Osteocyte (in vitro differentiated cells): ENCODE measurements around the gene CCNYL1. TPM values are rescaled to one million over a fixed set of nuclear protein-coding genes. Genes with fewer than 3 reads are reported as not detected.
"Not testable (repeated sequence)": the region's sequence is repeated elsewhere in the genome, so short reads cannot be mapped to it uniquely, and the experiment has no call there.

Experiments used
- DNase-seq: peaks from one replicate; pipeline ENCODE4 v3.0.0; 2021; ENCODE audit warnings: mixed read lengths; ENCODE audit not compliant: unreplicated experiment; ENCODE audit errors: extremely low spot score
- H3K27ac Mint-ChIP-seq: one replicate; pipeline ENCODE4 v1.8.0; 2021; ENCODE audit warnings: mild to moderate bottlenecking, mixed read lengths; ENCODE audit not compliant: unreplicated experiment
- H3K27me3 Mint-ChIP-seq: one replicate; pipeline ENCODE4 v1.8.0; 2021; ENCODE audit warnings: mixed read lengths; ENCODE audit not compliant: unreplicated experiment
- H3K36me3 Mint-ChIP-seq: one replicate; pipeline ENCODE4 v1.8.0; 2021; ENCODE audit warnings: mixed read lengths; ENCODE audit not compliant: unreplicated experiment
- H3K4me1 Mint-ChIP-seq: one replicate; pipeline ENCODE4 v1.8.0; 2021; ENCODE audit warnings: mixed read lengths; ENCODE audit not compliant: unreplicated experiment
- H3K4me3 Mint-ChIP-seq: one replicate; pipeline ENCODE4 v1.8.0; 2021; ENCODE audit warnings: mild to moderate bottlenecking, moderate library complexity, mixed read lengths; ENCODE audit not compliant: unreplicated experiment
- H3K9me3 Mint-ChIP-seq: one replicate; pipeline ENCODE4 v1.8.0; 2021; ENCODE audit warnings: mixed read lengths; ENCODE audit not compliant: unreplicated experiment
- total RNA-seq: library from RNA; stranded (reverse); gene quantifications from 2 replicates; pipeline ENCODE4 v1.2.1, GENCODE V29; 2021
- TF ChIP-seq, protein P1 (sequence below): fragments of 200-600 bp; sonication (generic); IDR thresholded peaks from 2 replicates; pipeline ENCODE4 v1.5.0; 2021; ENCODE audit warnings: antibody characterized with exemption, mild to moderate bottlenecking, moderate library complexity

Gene CCNYL1
- total RNA-seq, 1 donor from 2014 or later = 16.8 TPM

DNA sequence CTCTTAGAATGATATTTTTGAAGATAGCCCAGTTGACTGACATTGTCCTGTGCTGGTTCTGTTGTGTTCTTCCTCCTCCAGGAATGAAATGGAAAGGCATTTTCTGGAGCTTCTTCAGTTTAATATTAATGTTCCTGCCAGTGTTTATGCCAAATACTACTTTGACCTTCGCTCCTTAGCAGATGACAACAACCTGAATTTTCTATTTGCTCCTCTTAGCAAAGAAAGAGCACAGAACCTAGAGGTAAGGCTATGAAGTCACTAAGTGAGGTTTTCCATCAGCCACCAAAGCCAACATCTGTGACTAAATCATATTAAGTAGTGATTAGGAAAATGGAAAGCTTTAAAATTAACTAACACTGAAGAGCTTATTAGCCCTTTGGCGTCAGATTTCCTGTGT lies 39.4 kb downstream of the CCNYL1 start:
- DNase-seq = no peak
- H3K4me3 Mint-ChIP-seq = no peak overlapping the region
- TF ChIP-seq, protein P1, sequence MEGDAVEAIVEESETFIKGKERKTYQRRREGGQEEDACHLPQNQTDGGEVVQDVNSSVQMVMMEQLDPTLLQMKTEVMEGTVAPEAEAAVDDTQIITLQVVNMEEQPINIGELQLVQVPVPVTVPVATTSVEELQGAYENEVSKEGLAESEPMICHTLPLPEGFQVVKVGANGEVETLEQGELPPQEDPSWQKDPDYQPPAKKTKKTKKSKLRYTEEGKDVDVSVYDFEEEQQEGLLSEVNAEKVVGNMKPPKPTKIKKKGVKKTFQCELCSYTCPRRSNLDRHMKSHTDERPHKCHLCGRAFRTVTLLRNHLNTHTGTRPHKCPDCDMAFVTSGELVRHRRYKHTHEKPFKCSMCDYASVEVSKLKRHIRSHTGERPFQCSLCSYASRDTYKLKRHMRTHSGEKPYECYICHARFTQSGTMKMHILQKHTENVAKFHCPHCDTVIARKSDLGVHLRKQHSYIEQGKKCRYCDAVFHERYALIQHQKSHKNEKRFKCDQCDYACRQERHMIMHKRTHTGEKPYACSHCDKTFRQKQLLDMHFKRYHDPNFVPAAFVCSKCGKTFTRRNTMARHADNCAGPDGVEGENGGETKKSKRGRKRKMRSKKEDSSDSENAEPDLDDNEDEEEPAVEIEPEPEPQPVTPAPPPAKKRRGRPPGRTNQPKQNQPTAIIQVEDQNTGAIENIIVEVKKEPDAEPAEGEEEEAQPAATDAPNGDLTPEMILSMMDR = no peak

DNA sequence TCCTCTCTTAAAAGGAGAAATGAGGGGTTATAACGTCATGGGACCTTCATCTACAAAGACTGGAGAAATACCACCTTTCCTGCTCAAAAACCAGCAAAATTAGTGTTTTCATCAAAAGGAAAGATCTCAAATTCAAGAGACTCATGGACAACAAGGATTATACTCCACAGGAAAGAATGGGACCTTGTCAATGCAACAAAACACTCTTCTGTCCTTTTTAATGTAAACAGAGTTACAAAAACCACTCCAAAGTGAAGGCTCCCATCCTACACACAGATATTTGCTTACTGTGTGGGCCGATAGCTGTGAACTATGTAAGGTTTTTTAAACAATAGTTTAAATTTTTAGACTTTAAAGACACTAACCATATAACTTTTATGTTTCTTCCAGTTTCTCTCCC lies 42.2 kb downstream of the CCNYL1 start:
- not testable (repeated sequence) for H3K36me3 Mint-ChIP-seq, H3K9me3 Mint-ChIP-seq, H3K27me3 Mint-ChIP-seq, H3K27ac Mint-ChIP-seq, H3K4me1 Mint-ChIP-seq, DNase-seq, H3K4me3 Mint-ChIP-seq

More for the DNA sequence above, 39.4 kb downstream of the CCNYL1 start:
- no peaks in the 10 kb centered on the region for H3K4me1 Mint-ChIP-seq
- no peaks in the 10 kb centered on the region for H3K27me3 Mint-ChIP-seq
- H3K36me3 Mint-ChIP-seq = peaks cover 4% of the 10 kb centered on the region
- no peak overlapping the region for H3K27ac Mint-ChIP-seq
- no peaks in the 10 kb centered on the region for H3K9me3 Mint-ChIP-seq

DNA sequence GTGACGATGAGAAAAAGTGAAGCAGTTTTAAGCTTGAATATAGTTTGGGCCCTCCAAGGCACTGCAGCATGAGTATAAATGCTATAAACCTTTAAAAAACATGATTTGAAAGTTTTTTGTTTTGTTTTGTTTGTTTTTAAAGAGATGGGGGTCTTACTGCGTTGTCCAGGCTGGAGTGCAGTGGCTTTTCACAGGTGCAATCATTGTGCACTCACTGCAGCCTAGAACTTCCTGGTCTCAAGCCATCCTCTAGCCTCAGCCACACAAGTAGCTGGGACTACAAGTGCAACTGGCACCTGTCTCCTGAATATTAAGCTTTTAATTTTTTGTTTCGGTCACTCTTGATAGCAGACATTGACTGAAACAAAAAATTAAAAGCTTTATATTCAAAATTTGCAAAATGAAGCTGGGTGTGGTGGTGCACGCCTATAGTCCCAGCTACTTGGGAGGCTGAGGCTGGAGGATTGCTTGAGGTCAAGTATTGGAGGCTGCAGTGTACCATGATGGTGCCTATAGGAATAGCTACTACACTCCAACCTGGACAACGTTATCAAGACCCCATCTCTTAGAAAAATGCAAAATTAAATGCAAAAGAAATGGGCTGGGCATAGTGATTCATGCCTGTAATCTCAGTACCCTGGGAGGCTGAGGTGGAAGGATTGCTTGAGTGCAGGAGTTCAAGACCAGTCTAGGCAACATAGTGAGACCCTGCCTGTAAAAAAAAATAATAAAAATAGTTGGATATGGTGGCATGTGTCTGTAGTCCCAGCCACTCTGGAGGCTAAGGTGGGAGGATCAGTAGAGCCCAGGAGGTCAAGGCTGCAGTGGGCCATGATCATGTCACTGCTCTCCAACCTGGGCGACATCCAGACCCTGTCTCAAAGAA lies 43.3 kb downstream of the CCNYL1 start:
- TF ChIP-seq, protein P1 = no peak
- Mint-ChIP-seq H3K27me3 (no peaks in the 10 kb centered on the region), H3K27ac (no peak overlapping the region), H3K4me3 (no peak overlapping the region), H3K36me3 (peaks cover 7% of the 10 kb centered on the region), H3K9me3 (no peaks in the 10 kb centered on the region), H3K4me1 (no peaks in the 10 kb centered on the region)
- no peak for DNase-seq

DNA sequence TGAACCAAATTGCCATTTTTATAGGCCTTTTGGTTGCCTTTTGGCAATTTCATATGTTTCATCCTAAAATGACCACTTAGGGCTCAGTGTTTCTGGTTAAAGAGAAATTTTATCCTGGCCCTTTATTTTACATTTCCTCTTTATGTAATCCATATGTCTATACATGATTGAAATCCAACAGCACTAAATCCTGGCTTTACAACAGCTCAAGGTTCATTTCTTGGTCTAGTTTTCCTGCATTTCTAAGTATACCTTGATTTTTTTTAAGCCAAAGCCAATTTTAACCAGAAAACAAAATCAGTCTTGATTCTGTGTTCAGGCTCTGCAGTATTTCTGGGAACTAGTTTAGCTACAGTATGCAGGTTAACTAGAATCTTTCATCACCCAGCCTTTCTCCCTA lies 46.6 kb downstream of the CCNYL1 start:
- H3K4me1 Mint-ChIP-seq = no peaks in the 10 kb centered on the region
- H3K9me3 Mint-ChIP-seq = no peaks in the 10 kb centered on the region
- no peak overlapping the region for H3K4me3 Mint-ChIP-seq
- no peak overlapping the region for H3K27ac Mint-ChIP-seq
- TF ChIP-seq, protein P1 = no peak
- no peaks in the 10 kb centered on the region for H3K27me3 Mint-ChIP-seq
- peaks cover 5% of the 10 kb centered on the region for H3K36me3 Mint-ChIP-seq
- no peak for DNase-seq

DNA sequence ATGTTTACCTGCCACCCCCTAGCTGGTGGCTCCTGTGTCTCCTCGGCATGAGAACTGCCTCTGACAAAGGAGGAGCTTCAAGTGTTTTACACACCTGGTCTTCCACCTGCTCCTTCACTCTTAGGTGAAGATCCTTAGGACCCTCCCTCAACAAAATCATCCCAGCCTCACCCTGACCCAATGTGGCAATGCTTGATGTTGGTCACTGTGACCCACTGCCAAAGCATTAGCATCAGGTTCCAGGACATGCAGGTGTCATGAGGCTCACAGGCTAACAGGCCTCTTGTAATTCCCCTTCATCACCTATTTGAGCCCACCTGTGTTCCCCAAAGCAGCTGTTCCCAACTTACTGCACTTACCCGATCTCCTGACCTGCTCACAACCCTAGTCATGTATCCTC lies 48.5 kb downstream of the CCNYL1 start:
- no peak overlapping the region for H3K27ac Mint-ChIP-seq
- H3K9me3 Mint-ChIP-seq = no peaks in the 10 kb centered on the region
- H3K4me3 Mint-ChIP-seq = no peak overlapping the region
- DNase-seq = no peak
- H3K4me1 Mint-ChIP-seq = no peaks in the 10 kb centered on the region
- peaks cover 8% of the 10 kb centered on the region for H3K27me3 Mint-ChIP-seq
- TF ChIP-seq, protein P1 = no peak
- peaks cover 8% of the 10 kb centered on the region for H3K36me3 Mint-ChIP-seq
